Neutrophil (primary cell): Measurements from ENCODE around the gene YWHAQ.

Experiments
- H3K27ac ChIP-seq: fragments of 200-600 bp; sonication (generic); 2 replicates; pipeline ENCODE4 v1.5.1; 2016; ENCODE audit warnings: mild to moderate bottlenecking, moderate library complexity
- H3K27me3 ChIP-seq: fragments of 200-600 bp; sonication (generic); 2 replicates; pipeline ENCODE4 v1.6.0; 2016; ENCODE audit warnings: mild to moderate bottlenecking
- H3K36me3 ChIP-seq: fragments of 200-600 bp; sonication (generic); 2 replicates; pipeline ENCODE4 v1.5.1; 2017
- H3K4me1 ChIP-seq, 2 experiments: fragments of 200-600 bp in 1 of 2; sonication (generic) in 1 of 2; 1 replicate in 1 of 2; 2 replicates in 1 of 2; pipeline versions ENCODE4 v1.5.1 to v1.6.1; 2013 to 2016; ENCODE audit warnings: low read depth in 1 of 2, low read length in 1 of 2, mild to moderate bottlenecking in 1 of 2, moderate library complexity in 1 of 2; ENCODE audit not compliant: control insufficient read depth in 1 of 2, insufficient read depth in 1 of 2
- H3K4me3 ChIP-seq, 2 experiments: fragments of 200-600 bp in 1 of 2; sonication (generic) in 1 of 2; 1 replicate in 1 of 2; 2 replicates in 1 of 2; pipeline ENCODE4 v1.5.1; 2013 to 2016; ENCODE audit warnings: low read depth in 1 of 2, low read length in 1 of 2, mild to moderate bottlenecking in 1 of 2, moderate library complexity in 1 of 2
- H3K9me3 ChIP-seq: fragments of 200-600 bp; sonication (generic); 2 replicates; pipeline ENCODE4 v1.5.1; 2016
- TF ChIP-seq, protein P1 (sequence below): fragments of 200-600 bp; sonication (generic); IDR thresholded peaks from 2 replicates; pipeline ENCODE4 v1.5.1; 2016; ENCODE audit warnings: antibody characterized with exemption

Gene YWHAQ

DNA sequence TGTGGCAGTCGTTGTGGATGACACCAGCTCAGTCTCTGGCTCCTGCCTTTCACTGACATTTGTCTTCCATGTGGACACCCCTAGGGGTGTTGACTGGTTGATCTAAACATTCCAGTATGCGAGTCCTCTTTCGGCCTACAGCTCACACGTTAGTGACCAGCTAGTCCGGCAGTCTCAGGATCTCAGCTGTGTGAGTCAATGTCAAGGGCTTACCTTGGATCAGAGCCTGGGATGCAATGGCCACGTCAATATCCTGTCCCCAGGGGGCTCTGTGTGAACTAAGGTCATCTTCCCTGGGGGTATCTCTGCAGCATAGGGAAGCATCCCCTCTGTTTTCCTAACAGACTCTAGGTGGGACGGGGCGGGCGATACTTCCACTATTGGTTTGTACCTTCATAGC is 35.1 kb upstream of the YWHAQ start:
- no peaks in the 10 kb centered on the region for H3K4me1 ChIP-seq
- TF ChIP-seq, protein P1, sequence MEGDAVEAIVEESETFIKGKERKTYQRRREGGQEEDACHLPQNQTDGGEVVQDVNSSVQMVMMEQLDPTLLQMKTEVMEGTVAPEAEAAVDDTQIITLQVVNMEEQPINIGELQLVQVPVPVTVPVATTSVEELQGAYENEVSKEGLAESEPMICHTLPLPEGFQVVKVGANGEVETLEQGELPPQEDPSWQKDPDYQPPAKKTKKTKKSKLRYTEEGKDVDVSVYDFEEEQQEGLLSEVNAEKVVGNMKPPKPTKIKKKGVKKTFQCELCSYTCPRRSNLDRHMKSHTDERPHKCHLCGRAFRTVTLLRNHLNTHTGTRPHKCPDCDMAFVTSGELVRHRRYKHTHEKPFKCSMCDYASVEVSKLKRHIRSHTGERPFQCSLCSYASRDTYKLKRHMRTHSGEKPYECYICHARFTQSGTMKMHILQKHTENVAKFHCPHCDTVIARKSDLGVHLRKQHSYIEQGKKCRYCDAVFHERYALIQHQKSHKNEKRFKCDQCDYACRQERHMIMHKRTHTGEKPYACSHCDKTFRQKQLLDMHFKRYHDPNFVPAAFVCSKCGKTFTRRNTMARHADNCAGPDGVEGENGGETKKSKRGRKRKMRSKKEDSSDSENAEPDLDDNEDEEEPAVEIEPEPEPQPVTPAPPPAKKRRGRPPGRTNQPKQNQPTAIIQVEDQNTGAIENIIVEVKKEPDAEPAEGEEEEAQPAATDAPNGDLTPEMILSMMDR, result no peak
- H3K27me3 ChIP-seq, result peaks cover 7% of the 10 kb centered on the region
- no peak overlapping the region for H3K4me3 ChIP-seq
- H3K36me3 ChIP-seq, result no peaks in the 10 kb centered on the region
- H3K9me3 ChIP-seq, result no peaks in the 10 kb centered on the region
- H3K27ac ChIP-seq, result no peak overlapping the region

DNA sequence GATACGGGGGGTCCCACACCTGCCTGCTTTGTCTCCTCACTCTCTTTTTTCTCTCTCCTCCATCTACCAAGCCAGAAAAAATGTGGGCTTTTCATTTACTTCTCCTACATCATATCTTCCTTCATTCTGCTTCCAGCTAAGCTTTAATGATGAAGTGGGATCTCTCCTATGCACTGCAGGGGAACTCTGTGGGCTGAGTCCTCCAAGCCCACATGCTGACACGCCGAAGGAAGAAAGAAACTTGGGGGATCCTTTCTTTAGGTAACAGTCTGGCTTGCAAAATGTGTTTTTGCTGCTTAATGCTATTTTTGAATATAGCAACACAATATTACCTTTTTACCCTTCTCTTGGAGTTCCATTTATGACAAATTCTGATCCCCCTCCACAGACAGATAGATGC is 33.6 kb upstream of the YWHAQ start:
- Histone ChIP-seq H3K27ac (no peak overlapping the region), H3K27me3 (peaks cover 7% of the 10 kb centered on the region), H3K4me3 (no peak overlapping the region), H3K36me3 (no peaks in the 10 kb centered on the region), H3K4me1 (no peaks in the 10 kb centered on the region), H3K9me3 (no peaks in the 10 kb centered on the region)
- TF ChIP-seq, protein P1, result no peak

DNA sequence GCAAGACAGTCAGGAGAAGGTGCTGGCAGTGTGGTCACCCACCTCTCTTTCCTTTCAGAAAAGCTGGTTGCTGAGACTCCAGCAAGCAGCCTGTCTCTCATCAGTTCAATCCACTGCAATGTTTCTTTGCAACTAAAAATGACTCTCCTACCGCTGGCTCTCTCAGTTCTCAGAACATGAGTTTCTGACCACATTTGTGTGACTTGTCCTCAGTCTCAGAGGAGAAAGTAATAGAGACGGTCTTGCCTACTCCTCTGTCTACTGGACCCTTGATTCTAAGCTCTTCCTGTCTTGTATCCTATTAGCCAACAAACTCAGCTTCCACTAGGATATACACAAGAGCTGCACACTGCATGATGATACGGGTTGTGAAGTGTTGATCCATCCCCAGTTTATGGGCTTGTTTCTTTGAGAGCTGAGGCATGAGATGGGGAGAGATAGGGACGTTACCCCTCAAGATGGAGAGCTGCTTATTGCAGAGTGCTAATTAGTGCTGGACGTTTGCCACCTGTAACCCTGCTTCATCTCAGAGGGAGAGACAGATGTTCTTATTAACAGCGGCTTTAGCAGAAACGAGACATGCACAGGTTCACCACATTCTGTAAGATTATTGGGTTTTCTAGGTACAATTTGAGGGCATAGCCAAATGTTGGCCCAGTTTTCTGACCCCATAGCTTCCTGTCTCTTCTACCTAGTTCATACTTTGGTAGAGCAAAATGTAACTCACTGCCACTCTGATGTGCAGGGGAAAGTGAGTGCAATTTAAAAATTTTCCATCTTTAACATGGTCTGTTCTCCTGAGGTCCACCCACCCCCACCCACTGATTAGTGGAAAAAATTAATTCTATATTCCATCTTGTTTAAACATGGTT is 32.4 kb upstream of the YWHAQ start:
- H3K27ac ChIP-seq, result no peak overlapping the region
- TF ChIP-seq, protein P1, result no peak
- H3K36me3 ChIP-seq, result no peaks in the 10 kb centered on the region
- H3K9me3 ChIP-seq, result no peaks in the 10 kb centered on the region
- peaks cover 7% of the 10 kb centered on the region for H3K27me3 ChIP-seq
- no peaks in the 10 kb centered on the region for H3K4me1 ChIP-seq
- no peak overlapping the region for H3K4me3 ChIP-seq

DNA sequence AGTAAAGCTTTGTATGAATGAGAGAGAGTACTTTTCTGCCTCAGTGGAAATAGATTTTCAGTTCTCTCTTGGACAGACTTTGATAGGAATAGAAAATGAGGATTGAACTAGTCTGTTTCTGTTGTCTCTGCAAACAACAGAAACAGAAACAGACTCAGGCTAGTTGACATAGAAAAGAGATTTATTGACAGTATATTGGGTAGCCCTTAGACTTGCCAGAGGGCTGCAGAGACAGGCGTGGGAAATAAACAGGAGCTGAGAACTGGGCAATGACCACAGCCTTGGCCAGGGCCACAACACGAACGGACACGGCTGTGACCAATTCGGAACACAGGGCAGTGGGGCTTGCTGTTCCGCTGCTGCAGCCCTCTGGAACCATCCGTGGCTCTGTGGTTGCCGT is 30.5 kb upstream of the YWHAQ start:
- Histone ChIP-seq H3K27ac (no peak overlapping the region), H3K9me3 (no peaks in the 10 kb centered on the region), H3K36me3 (no peaks in the 10 kb centered on the region), H3K4me3 (no peak overlapping the region), H3K4me1 (no peaks in the 10 kb centered on the region), H3K27me3 (peaks cover 7% of the 10 kb centered on the region)
- TF ChIP-seq, protein P1, result no peak

DNA sequence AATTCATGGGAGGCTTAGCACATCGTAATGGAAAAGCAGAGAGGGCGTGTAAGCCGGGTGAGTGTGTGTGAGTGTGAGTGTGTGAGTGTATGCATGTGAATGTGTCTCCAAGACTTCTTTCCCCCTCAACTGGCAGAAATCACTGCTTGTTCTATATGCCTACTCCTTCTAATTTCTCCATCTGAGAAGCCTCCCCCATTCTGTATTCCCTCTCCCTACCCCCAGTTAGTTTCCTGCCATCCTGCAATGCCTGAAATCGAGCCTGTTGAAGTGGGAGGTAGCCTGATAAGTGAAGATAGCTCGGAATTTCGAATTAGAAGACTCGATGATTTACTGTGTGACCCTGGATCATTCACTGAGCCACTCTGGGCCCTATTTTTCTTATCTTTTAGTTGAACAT is 30.0 kb upstream of the YWHAQ start:
- TF ChIP-seq, protein P1, result no peak
- Histone ChIP-seq H3K27ac (no peak overlapping the region), H3K36me3 (no peaks in the 10 kb centered on the region), H3K4me1 (no peaks in the 10 kb centered on the region), H3K9me3 (no peaks in the 10 kb centered on the region), H3K27me3 (peaks cover 7% of the 10 kb centered on the region), H3K4me3 (no peak overlapping the region)
